Left ventricle myocardium inferior (tissue), 1 donor: ENCODE results near the gene ZCCHC13. TPM values are rescaled to one million over a fixed set of nuclear protein-coding genes. Genes with fewer than 3 reads are reported as not detected.

Experiments used
- DNase-seq: peaks from one replicate; pipeline ENCODE4 v3.0.0-alpha.2; 2020
- H3K27ac ChIP-seq: fragments of 200-600 bp; replicated peaks from 2 replicates; pipeline ENCODE4 v1.8.0; 2021
- H3K27me3 ChIP-seq: fragments of 200-600 bp; 2 replicates; pipeline ENCODE4 v1.8.0; 2021; ENCODE audit warnings: low read depth
- H3K36me3 ChIP-seq: fragments of 200-600 bp; 2 replicates; pipeline ENCODE4 v1.8.0; 2021
- H3K4me1 ChIP-seq: fragments of 200-600 bp; 2 replicates; pipeline ENCODE4 v1.8.0; 2021
- H3K4me3 ChIP-seq: fragments of 200-600 bp; 2 replicates; pipeline ENCODE4 v1.8.0; 2021; ENCODE audit warnings: mild to moderate bottlenecking, moderate library complexity
- H3K9me3 ChIP-seq: fragments of 200-600 bp; replicated peaks from 2 replicates; pipeline ENCODE4 v1.8.0; 2021
- intact Hi-C: fragments of 100-400 bp; cut with micrococcal nuclease; formaldehyde crosslinking; loops from one replicate; pipeline ENCODE4 v1.11.0; 2022
- total RNA-seq: library from RNA; stranded (reverse); fragmentation: NEBNext Ultra II Directional; extraction: Animal tissue kit (Norgen Biotek cat#: 25700); gene quantifications from one replicate; pipeline ENCODE4 v1.2.1, GENCODE V29; 2021
- TF ChIP-seq, protein P1 (sequence below): fragments of 200-600 bp; IDR thresholded peaks from 2 replicates; pipeline ENCODE4 v1.8.0; 2021; ENCODE audit warnings: antibody characterized with exemption, mild to moderate bottlenecking, borderline replicate concordance
- donor health status: DM: no; HTN: yes; CAD: no; lungs with severe emphysema.

ZCCHC13 gene
- total RNA-seq, 1 donor from 2014 or later = not detected

DNA sequence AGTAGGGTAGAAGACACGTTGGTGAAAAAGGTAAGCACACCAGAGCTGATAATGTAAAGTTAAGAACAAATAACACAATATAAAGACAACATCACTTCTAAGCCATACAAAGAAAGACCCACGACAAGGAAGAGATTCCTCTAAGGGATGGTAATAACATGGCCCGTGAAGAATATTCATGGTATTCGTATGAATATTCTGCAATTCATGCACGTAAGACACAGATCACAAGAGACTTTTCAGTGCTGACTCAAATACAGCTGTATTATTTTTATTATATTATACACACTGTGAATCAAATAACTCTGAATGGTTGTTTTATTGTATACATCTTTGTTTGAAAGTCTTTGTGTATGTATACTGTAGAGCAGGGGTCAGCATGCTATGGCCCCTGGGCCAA lies 29.5 kb upstream of the ZCCHC13 start:
- Histone ChIP-seq H3K27ac (no peak overlapping the region), H3K9me3 (no peaks in the 10 kb centered on the region), H3K4me1 (no peaks in the 10 kb centered on the region), H3K4me3 (no peak overlapping the region), H3K36me3 (peaks cover 58% of the 10 kb centered on the region), H3K27me3 (no peaks in the 10 kb centered on the region)
- TF ChIP-seq, protein P1, sequence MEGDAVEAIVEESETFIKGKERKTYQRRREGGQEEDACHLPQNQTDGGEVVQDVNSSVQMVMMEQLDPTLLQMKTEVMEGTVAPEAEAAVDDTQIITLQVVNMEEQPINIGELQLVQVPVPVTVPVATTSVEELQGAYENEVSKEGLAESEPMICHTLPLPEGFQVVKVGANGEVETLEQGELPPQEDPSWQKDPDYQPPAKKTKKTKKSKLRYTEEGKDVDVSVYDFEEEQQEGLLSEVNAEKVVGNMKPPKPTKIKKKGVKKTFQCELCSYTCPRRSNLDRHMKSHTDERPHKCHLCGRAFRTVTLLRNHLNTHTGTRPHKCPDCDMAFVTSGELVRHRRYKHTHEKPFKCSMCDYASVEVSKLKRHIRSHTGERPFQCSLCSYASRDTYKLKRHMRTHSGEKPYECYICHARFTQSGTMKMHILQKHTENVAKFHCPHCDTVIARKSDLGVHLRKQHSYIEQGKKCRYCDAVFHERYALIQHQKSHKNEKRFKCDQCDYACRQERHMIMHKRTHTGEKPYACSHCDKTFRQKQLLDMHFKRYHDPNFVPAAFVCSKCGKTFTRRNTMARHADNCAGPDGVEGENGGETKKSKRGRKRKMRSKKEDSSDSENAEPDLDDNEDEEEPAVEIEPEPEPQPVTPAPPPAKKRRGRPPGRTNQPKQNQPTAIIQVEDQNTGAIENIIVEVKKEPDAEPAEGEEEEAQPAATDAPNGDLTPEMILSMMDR = no peak
- intact Hi-C loops = no loop called here
- DNase-seq = no peak

- no peak for DNase-seq
- Histone ChIP-seq H3K4me3 (no peak overlapping the region), H3K36me3 (peaks cover 78% of the 10 kb centered on the region), H3K27ac (no peak overlapping the region), H3K4me1 (no peaks in the 10 kb centered on the region), H3K9me3 (no peaks in the 10 kb centered on the region), H3K27me3 (no peaks in the 10 kb centered on the region)
- TF ChIP-seq, protein P1 = no peak
- intact Hi-C loops = no loop called here
Measured at GRCh38 chrX:74277320-74277719, 26.7 kb upstream of the ZCCHC13 start.

GRCh38 chrX:74277846-74278245 lies 26.1 kb upstream of the ZCCHC13 start:
- TF ChIP-seq, protein P1 = no peak
- DNase-seq = no peak
- Histone ChIP-seq H3K27me3 (no peaks in the 10 kb centered on the region), H3K9me3 (no peaks in the 10 kb centered on the region), H3K36me3 (peaks cover 78% of the 10 kb centered on the region), H3K4me3 (no peak overlapping the region), H3K4me1 (peaks cover 1% of the 10 kb centered on the region), H3K27ac (no peak overlapping the region)
- intact Hi-C loops = no loop called here

DNA sequence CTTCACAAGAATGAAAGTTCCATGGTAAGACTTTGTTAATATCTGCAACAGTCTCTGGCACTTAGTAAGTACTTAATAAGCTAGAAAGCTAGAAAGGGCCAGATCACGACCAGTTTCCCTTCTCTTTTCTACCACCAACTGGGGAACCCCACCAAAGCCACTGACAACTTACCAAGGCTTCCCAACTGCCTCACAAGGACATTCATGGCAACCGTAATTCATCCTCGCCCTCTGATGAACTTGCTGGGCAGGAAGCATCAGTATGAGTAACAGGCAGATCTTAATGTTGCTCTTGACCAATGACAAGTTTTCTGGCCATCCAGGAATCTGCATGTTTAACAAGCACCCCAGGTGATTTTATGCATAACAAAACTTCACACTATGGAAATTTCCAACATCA lies 23.2 kb upstream of the ZCCHC13 start:
- DNase-seq = no peak
- H3K27me3 ChIP-seq = no peaks in the 10 kb centered on the region
- H3K27ac ChIP-seq = no peak overlapping the region
- TF ChIP-seq, protein P1 = no peak
- no peak overlapping the region for H3K4me3 ChIP-seq
- peaks cover 30% of the 10 kb centered on the region for H3K4me1 ChIP-seq
- H3K36me3 ChIP-seq = peaks cover 59% of the 10 kb centered on the region
- H3K9me3 ChIP-seq = no peaks in the 10 kb centered on the region
- intact Hi-C loops = no loop called here

DNA sequence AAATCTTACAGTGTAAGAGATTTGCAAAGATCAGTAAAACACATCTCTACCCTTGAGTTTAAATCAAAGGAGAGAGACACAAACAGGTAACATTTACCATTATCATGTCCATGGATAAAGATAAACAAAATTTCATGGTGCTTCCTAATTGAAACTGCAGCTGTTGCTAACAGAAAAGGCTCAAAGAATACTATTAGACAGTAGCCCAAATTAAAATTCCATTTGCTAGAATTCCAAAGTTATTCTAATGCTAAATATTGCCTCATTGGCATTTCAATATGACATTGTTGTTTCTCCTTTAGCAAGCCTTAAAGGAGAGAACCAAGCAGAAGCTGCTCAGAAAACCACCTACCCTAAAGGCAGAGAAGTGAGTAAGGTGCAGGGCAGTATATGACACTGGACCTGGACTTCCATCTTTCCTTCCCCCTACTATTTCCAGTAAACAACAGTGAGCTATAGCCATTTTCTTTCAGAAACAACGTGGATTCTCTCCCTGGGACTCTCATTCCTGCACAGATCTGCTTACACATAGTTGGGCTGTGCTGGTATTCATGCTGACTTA lies 19.5 kb upstream of the ZCCHC13 start:
- DNase-seq = no peak
- Histone ChIP-seq H3K4me3 (no peak overlapping the region), H3K27ac (no peak overlapping the region), H3K27me3 (no peaks in the 10 kb centered on the region), H3K4me1 (peaks cover 60% of the 10 kb centered on the region), H3K36me3 (peaks cover 29% of the 10 kb centered on the region), H3K9me3 (no peaks in the 10 kb centered on the region)
- TF ChIP-seq, protein P1 = no peak
- intact Hi-C loops = no loop called here
